HepG2 (cell line): ENCODE data around the gene BMPR2. TPM values are rescaled to one million over a fixed set of nuclear protein-coding genes. Genes with fewer than 3 reads are reported as not detected.

ENCODE experiments used
- CHCHD3 ChIP-seq: sonication (generic); formaldehyde crosslinking; IDR thresholded peaks from 2 replicates; pipeline ENCODE4 v1.8.0; 2022; ENCODE audit warnings: mild to moderate bottlenecking, missing genetic modification reagents, moderate library complexity
- ETV5 ChIP-seq: IDR thresholded peaks from 2 replicates; pipeline ENCODE4 v1.6.1; 2018; ENCODE audit warnings: missing biosample characterization, missing genetic modification reagents, inconsistent platforms, borderline replicate concordance
- FOXJ3 ChIP-seq: sonication (generic); formaldehyde crosslinking; IDR thresholded peaks from 2 replicates; pipeline ENCODE4 v1.4.0; 2020; ENCODE audit warnings: missing genetic modification reagents, mild to moderate bottlenecking, borderline replicate concordance
- GFI1 ChIP-seq: sonication (generic); formaldehyde crosslinking; IDR thresholded peaks from 2 replicates; pipeline ENCODE4 v1.5.0; 2020; ENCODE audit warnings: missing genetic modification reagents, mild to moderate bottlenecking, borderline replicate concordance
- GZF1 ChIP-seq: sonication (generic); formaldehyde crosslinking; IDR thresholded peaks from 2 replicates; pipeline ENCODE4 v1.5.1; 2020; ENCODE audit warnings: mild to moderate bottlenecking, missing genetic modification reagents
- IRF2 ChIP-seq: IDR thresholded peaks from 2 replicates; pipeline ENCODE4 v1.6.1; 2018; ENCODE audit warnings: missing genetic modification reagents, missing compliant biosample characterization
- LBX2 ChIP-seq: sonication (generic); formaldehyde crosslinking; IDR thresholded peaks from 2 replicates; pipeline ENCODE4 v1.5.0; 2020; ENCODE audit warnings: missing genetic modification reagents, mild to moderate bottlenecking, borderline replicate concordance
- MATR3 ChIP-seq: sonication (generic); formaldehyde crosslinking; IDR thresholded peaks from 2 replicates; pipeline ENCODE4 v1.4.0; 2020; ENCODE audit warnings: missing genetic modification reagents
- MBNL3 ChIP-seq: fragments of 250-450 bp; sonication (Bioruptor Pico); conservative IDR thresholded peaks from 2 replicates; pipeline ENCODE4 v1.8.0; 2022; ENCODE audit warnings: mild to moderate bottlenecking, inconsistent platforms
- MLX ChIP-seq: IDR thresholded peaks from 2 replicates; pipeline ENCODE4 v1.6.1; 2016
- NFE2 ChIP-seq: sonication (generic); formaldehyde crosslinking; IDR thresholded peaks from 2 replicates; pipeline ENCODE4 v1.4.0; 2020; ENCODE audit warnings: missing genetic modification reagents
- NR3C1 ChIP-seq: sonication (generic); formaldehyde crosslinking; IDR thresholded peaks from 2 replicates; pipeline ENCODE4 v1.4.0; 2020; ENCODE audit warnings: missing genetic modification reagents
- PAWR ChIP-seq: sonication (generic); formaldehyde crosslinking; IDR thresholded peaks from 2 replicates; pipeline ENCODE4 v1.4.0; 2020; ENCODE audit warnings: missing genetic modification reagents, mild to moderate bottlenecking, borderline replicate concordance
- PTBP1 ChIP-seq: fragments of 200-400 bp; formaldehyde crosslinking; IDR thresholded peaks from 2 replicates; pipeline ENCODE4 v1.6.1; 2018; ENCODE audit warnings: low read length, low read depth; ENCODE audit not compliant: poor library complexity, severe bottlenecking
- REL ChIP-seq: sonication (generic); formaldehyde crosslinking; conservative IDR thresholded peaks from 2 replicates; pipeline ENCODE4 v1.8.0; 2022; ENCODE audit warnings: mild to moderate bottlenecking, missing genetic modification reagents, moderate library complexity
- ZFAT ChIP-seq: sonication (generic); formaldehyde crosslinking; conservative IDR thresholded peaks from 2 replicates; pipeline ENCODE4 v1.8.1; 2023; ENCODE audit warnings: missing genetic modification reagents, inconsistent platforms
- ZFP1 ChIP-seq: IDR thresholded peaks from 2 replicates; pipeline ENCODE4 v1.6.1; 2016
- ZFP37 ChIP-seq: sonication (generic); formaldehyde crosslinking; IDR thresholded peaks from 2 replicates; pipeline ENCODE4 v1.4.0; 2020; ENCODE audit warnings: missing genetic modification reagents, borderline replicate concordance
- ZFX ChIP-seq: sonication (generic); formaldehyde crosslinking; IDR thresholded peaks from 2 replicates; pipeline ENCODE4 v1.4.0; 2020; ENCODE audit warnings: mild to moderate bottlenecking, low read depth, missing genetic modification reagents, moderate library complexity
- ZMYM4 ChIP-seq: sonication (generic); formaldehyde crosslinking; IDR thresholded peaks from 2 replicates; pipeline ENCODE4 v1.8.1; 2023; ENCODE audit warnings: mild to moderate bottlenecking, missing genetic modification reagents
- ZNF10 ChIP-seq: sonication (generic); formaldehyde crosslinking; IDR thresholded peaks from 2 replicates; pipeline ENCODE4 v1.4.0; 2020; ENCODE audit warnings: mild to moderate bottlenecking, low read depth, missing genetic modification reagents, borderline replicate concordance
- ZNF331 ChIP-seq: sonication (generic); formaldehyde crosslinking; IDR thresholded peaks from 2 replicates; pipeline ENCODE4 v1.4.0; 2020; ENCODE audit warnings: missing genetic modification reagents
- ZNF414 ChIP-seq: sonication (generic); formaldehyde crosslinking; IDR thresholded peaks from 2 replicates; pipeline ENCODE4 v1.5.0; 2020; ENCODE audit warnings: missing genetic modification reagents
- ZNF441 ChIP-seq: sonication (generic); formaldehyde crosslinking; IDR thresholded peaks from 2 replicates; pipeline ENCODE4 v1.7.0; 2021; ENCODE audit warnings: missing genetic modification reagents, borderline replicate concordance
- ZNF562 ChIP-seq: sonication (generic); formaldehyde crosslinking; IDR thresholded peaks from 2 replicates; pipeline ENCODE4 v1.8.0; 2022; ENCODE audit warnings: missing genetic modification reagents, borderline replicate concordance
- polyA plus RNA-seq, 8 experiments: library from polyadenylated mRNA; depleted of rRNA in 3 of 8; stranded (reverse) in 7 of 8; unstranded in 1 of 8; fragments of >200 nt; fragmentation: Illumina TruSeq in 4 of 8; extraction: Trizol in 4 of 8; gene quantifications; 2 replicates each; pipeline versions ENCODE4 v1.2.1 to v1.2.3, GENCODE V29; 2011 to 2016; ENCODE audit warnings: low read depth in 4 of 8, missing spikeins in 1 of 8, mixed read lengths in 1 of 8; ENCODE audit not compliant: insufficient read depth in 1 of 8
- total RNA-seq, 5 experiments: library from RNA; depleted of rRNA; stranded (reverse); fragments of >200 nt; fragmentation: Illumina TruSeq; extraction: Trizol; gene quantifications; 2 replicates each; pipeline ENCODE4 v1.2.3, GENCODE V29; 2016; ENCODE audit warnings: low read depth in 1 of 5
- TF ChIP-seq, protein P1 (sequence below): sonication (generic); formaldehyde crosslinking; IDR thresholded peaks from 2 replicates; pipeline ENCODE4 v1.4.0; 2020; ENCODE audit warnings: missing genetic modification reagents, borderline replicate concordance
- TF ChIP-seq, protein P2 (sequence below): sonication (generic); formaldehyde crosslinking; IDR thresholded peaks from 2 replicates; pipeline ENCODE4 v1.5.0; 2020; ENCODE audit warnings: missing genetic modification reagents

BMPR2 gene
- total and polyA plus RNA-seq, 2 of the 13 experiments (the other 11 are each of a cell fraction or from before 2014, with no cell fraction given) = 5.5 to 10.3 TPM

GRCh38 chr2:202377207-202377761, 1.2 kb downstream of the BMPR2 start (continued):
- TF ChIP-seq ZNF414 (CRISPR knock-in tag) (no peak), ZFAT (CRISPR knock-in tag) (no peak), MLX (CRISPR knock-in tag) (no peak), FOXJ3 (CRISPR knock-in tag) (no peak), ETV5 (CRISPR knock-in tag) (no peak), GZF1 (0 out of 2 replicates have a peak, but pooled peaks have one; percentile 47), ZFP37 (CRISPR knock-in tag) (no peak), ZMYM4 (CRISPR knock-in tag) (no peak), MATR3 (CRISPR knock-in tag) (no peak), ZNF10 (CRISPR knock-in tag) (no peak), NR3C1 (no peak), PTBP1 (no peak), ZFX (CRISPR knock-in tag) (peak; percentile 96), CHCHD3 (CRISPR knock-in tag) (no peak), GFI1 (CRISPR knock-in tag) (no peak), ZFP1 (no peak), PAWR (no peak), MBNL3 (no peak), NFE2 (CRISPR knock-in tag) (no peak), ZNF441 (CRISPR knock-in tag) (no peak), ZNF562 (CRISPR knock-in tag) (no peak), ZNF331 (CRISPR knock-in tag) (no peak), REL (no peak), LBX2 (no peak), IRF2 (peak; percentile 39; the same call in 1 of the 2 replicates)
- TF ChIP-seq, protein P1, sequence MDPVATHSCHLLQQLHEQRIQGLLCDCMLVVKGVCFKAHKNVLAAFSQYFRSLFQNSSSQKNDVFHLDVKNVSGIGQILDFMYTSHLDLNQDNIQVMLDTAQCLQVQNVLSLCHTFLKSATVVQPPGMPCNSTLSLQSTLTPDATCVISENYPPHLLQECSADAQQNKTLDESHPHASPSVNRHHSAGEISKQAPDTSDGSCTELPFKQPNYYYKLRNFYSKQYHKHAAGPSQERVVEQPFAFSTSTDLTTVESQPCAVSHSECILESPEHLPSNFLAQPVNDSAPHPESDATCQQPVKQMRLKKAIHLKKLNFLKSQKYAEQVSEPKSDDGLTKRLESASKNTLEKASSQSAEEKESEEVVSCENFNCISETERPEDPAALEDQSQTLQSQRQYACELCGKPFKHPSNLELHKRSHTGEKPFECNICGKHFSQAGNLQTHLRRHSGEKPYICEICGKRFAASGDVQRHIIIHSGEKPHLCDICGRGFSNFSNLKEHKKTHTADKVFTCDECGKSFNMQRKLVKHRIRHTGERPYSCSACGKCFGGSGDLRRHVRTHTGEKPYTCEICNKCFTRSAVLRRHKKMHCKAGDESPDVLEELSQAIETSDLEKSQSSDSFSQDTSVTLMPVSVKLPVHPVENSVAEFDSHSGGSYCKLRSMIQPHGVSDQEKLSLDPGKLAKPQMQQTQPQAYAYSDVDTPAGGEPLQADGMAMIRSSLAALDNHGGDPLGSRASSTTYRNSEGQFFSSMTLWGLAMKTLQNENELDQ (CRISPR knock-in tag) = no peak
- TF ChIP-seq, protein P2, sequence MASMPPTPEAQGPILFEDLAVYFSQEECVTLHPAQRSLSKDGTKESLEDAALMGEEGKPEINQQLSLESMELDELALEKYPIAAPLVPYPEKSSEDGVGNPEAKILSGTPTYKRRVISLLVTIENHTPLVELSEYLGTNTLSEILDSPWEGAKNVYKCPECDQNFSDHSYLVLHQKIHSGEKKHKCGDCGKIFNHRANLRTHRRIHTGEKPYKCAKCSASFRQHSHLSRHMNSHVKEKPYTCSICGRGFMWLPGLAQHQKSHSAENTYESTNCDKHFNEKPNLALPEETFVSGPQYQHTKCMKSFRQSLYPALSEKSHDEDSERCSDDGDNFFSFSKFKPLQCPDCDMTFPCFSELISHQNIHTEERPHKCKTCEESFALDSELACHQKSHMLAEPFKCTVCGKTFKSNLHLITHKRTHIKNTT (CRISPR knock-in tag) = no peak
